GM12878 (cell line): ENCODE measurements around the gene CRYL1. TPM values are rescaled to one million over a fixed set of nuclear protein-coding genes. Genes with fewer than 3 reads are reported as not detected.

Experiments used
- BHLHE40 ChIP-seq, 2 experiments: fragments of 450-650 bp in 1 of 2; IDR thresholded peaks; 2 replicates each; pipeline ENCODE4 v1.6.1; 2011 to 2017; ENCODE audit warnings: low read depth in 2 of 2, borderline replicate concordance in 1 of 2, improper control_type of control experiment in 1 of 2, low read length in 1 of 2, mild to moderate bottlenecking in 1 of 2
- CHD1 ChIP-seq: IDR thresholded peaks from 2 replicates; pipeline ENCODE4 v1.6.1; 2012; ENCODE audit warnings: low read depth, low read length, improper control_type of control experiment
- HDAC6 ChIP-seq: fragments of 200-600 bp; sonication (generic); IDR thresholded peaks from one replicate; pipeline ENCODE4 v1.8.0; 2017; ENCODE audit warnings: antibody characterized with exemption; ENCODE audit not compliant: unreplicated experiment
- IKZF2 ChIP-seq, 2 experiments: fragments of 450-650 bp; IDR thresholded peaks; 2 replicates each; pipeline ENCODE4 v1.6.1; 2017; ENCODE audit warnings: mild to moderate bottlenecking in 2 of 2, moderate library complexity in 2 of 2
- NFYA ChIP-seq: IDR thresholded peaks from 2 replicates; pipeline ENCODE4 v1.6.1; 2011; ENCODE audit warnings: low read depth, mild to moderate bottlenecking, low read length, improper control_type of control experiment, borderline replicate concordance
- NR2C1 ChIP-seq: fragments of 450-650 bp; IDR thresholded peaks from 2 replicates; pipeline ENCODE4 v1.6.1; 2017; ENCODE audit warnings: antibody characterized with exemption, mild to moderate bottlenecking, moderate library complexity
- PAX5 ChIP-seq: IDR thresholded peaks from 2 replicates; pipeline ENCODE4 v1.6.1; 2011; ENCODE audit warnings: low read depth, low read length, borderline replicate concordance
- RAD51 ChIP-seq: fragments of 450-650 bp; IDR thresholded peaks from 2 replicates; pipeline ENCODE4 v1.6.1; 2016; ENCODE audit warnings: moderate library complexity, mild to moderate bottlenecking, inconsistent platforms
- RB1 ChIP-seq: fragments of 450-650 bp; formaldehyde crosslinking; IDR thresholded peaks from 2 replicates; pipeline ENCODE4 v1.6.1; 2017; ENCODE audit warnings: mild to moderate bottlenecking, borderline replicate concordance
- RELA ChIP-seq: fragments of 450-650 bp; IDR thresholded peaks from 2 replicates; pipeline ENCODE4 v1.8.0; 2014; ENCODE audit warnings: borderline replicate concordance; ENCODE audit not compliant: partially characterized antibody
- SMAD5 ChIP-seq: IDR thresholded peaks from 2 replicates; pipeline ENCODE4 v1.6.1; 2016; ENCODE audit warnings: antibody characterized with exemption, low read depth
- TAF1 ChIP-seq: IDR thresholded peaks from 2 replicates; pipeline ENCODE4 v1.6.1; 2011; ENCODE audit warnings: mild to moderate bottlenecking, low read depth, low read length, borderline replicate concordance
- polyA plus RNA-seq, 11 experiments: library from polyadenylated mRNA; depleted of rRNA in 4 of 11; unstranded in 6 of 11; stranded (reverse) in 5 of 11; fragments of >200 nt; fragmentation: Nextera tagmentation in 4 of 11; fragmentation: Illumina TruSeq in 1 of 11; extraction: Ambion mirVana in 4 of 11; extraction: Trizol in 1 of 11; gene quantifications; 1 replicate in 1 of 11; 2 replicates in 10 of 11; pipeline versions ENCODE4 v1.2.1 to v1.2.3, GENCODE V29; 2011 to 2016; ENCODE audit warnings: inconsistent platforms in 2 of 11, missing spikeins in 2 of 11, low read depth in 1 of 11
- total RNA-seq, 4 experiments: library from RNA; depleted of rRNA in 3 of 4; stranded (reverse); fragments of >200 nt in 3 of 4; fragmentation: Illumina TruSeq in 1 of 4; extraction: Trizol in 1 of 4; gene quantifications; 2 replicates each; pipeline versions ENCODE4 v1.2.1 to v1.2.3, GENCODE V29; 2013 to 2021
- TF ChIP-seq, protein P1 (sequence below): fragments of 450-650 bp; IDR thresholded peaks from 2 replicates; pipeline ENCODE4 v1.6.1; 2017; ENCODE audit warnings: mild to moderate bottlenecking, moderate library complexity
- TF ChIP-seq, protein P2 (sequence below): IDR thresholded peaks from 2 replicates; pipeline ENCODE4 v1.6.1; 2011; ENCODE audit warnings: borderline replicate concordance, low read depth, mild to moderate bottlenecking, moderate library complexity, low read length; ENCODE audit not compliant: insufficient read depth, poor library complexity, severe bottlenecking
- TF ChIP-seq, protein P3 (sequence below): fragments of 450-650 bp; IDR thresholded peaks from 2 replicates; pipeline ENCODE4 v1.6.1; 2017; ENCODE audit warnings: low read depth, mild to moderate bottlenecking, moderate library complexity
- TF ChIP-seq, protein P4 (sequence below): IDR thresholded peaks from 2 replicates; pipeline ENCODE4 v1.6.1; 2011; ENCODE audit warnings: low read depth, low read length, improper control_type of control experiment, borderline replicate concordance
- TF ChIP-seq, protein P5 (sequence below): fragments of 450-650 bp; conservative IDR thresholded peaks from 2 replicates; pipeline ENCODE4 v1.6.1; 2017; ENCODE audit warnings: mild to moderate bottlenecking, moderate library complexity

The CRYL1 gene
- total and polyA plus RNA-seq, 10 of the 15 experiments (the other 5 are each of a cell fraction or from before 2014, with no cell fraction given) = 5.5 to 36.7 (median 12.2) TPM

DNA sequence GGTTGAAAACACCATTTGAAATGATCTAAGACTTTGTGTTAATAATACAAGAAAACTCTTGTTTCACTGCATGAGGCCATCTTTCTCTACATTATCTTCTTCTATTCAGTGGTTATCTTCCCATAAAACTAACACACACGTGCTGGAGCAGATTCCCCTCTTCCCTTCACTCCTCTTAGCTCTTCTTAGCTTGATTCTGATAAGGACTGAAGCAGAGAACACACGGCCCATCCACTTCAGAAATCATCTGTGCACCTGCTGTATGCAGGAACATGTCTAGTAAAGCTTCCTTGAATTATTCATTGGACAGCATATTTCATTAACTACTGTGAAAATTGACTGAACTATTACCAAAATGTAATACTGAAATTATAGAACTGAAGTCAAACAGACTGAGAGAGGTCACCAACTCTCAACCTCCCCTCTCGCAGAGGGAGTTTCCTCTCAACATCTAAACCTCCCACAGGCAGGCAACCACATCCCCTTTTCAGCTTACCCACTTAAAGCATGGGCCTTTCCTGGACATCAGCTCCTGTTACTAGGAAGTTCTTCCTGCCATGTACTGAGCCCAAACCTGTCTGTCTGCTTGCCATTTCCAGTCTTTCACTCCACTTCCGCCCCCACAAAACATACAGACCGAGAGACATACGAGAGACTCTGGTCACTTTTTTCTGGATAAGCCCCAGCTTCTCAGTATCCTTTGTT, 113.9 kb downstream of the CRYL1 start (continued):
- TF ChIP-seq, protein P1, sequence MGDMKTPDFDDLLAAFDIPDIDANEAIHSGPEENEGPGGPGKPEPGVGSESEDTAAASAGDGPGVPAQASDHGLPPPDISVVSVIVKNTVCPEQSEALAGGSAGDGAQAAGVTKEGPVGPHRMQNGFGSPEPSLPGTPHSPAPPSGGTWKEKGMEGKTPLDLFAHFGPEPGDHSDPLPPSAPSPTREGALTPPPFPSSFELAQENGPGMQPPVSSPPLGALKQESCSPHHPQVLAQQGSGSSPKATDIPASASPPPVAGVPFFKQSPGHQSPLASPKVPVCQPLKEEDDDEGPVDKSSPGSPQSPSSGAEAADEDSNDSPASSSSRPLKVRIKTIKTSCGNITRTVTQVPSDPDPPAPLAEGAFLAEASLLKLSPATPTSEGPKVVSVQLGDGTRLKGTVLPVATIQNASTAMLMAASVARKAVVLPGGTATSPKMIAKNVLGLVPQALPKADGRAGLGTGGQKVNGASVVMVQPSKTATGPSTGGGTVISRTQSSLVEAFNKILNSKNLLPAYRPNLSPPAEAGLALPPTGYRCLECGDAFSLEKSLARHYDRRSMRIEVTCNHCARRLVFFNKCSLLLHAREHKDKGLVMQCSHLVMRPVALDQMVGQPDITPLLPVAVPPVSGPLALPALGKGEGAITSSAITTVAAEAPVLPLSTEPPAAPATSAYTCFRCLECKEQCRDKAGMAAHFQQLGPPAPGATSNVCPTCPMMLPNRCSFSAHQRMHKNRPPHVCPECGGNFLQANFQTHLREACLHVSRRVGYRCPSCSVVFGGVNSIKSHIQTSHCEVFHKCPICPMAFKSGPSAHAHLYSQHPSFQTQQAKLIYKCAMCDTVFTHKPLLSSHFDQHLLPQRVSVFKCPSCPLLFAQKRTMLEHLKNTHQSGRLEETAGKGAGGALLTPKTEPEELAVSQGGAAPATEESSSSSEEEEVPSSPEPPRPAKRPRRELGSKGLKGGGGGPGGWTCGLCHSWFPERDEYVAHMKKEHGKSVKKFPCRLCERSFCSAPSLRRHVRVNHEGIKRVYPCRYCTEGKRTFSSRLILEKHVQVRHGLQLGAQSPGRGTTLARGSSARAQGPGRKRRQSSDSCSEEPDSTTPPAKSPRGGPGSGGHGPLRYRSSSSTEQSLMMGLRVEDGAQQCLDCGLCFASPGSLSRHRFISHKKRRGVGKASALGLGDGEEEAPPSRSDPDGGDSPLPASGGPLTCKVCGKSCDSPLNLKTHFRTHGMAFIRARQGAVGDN = no peak
- TF ChIP-seq, protein P2, sequence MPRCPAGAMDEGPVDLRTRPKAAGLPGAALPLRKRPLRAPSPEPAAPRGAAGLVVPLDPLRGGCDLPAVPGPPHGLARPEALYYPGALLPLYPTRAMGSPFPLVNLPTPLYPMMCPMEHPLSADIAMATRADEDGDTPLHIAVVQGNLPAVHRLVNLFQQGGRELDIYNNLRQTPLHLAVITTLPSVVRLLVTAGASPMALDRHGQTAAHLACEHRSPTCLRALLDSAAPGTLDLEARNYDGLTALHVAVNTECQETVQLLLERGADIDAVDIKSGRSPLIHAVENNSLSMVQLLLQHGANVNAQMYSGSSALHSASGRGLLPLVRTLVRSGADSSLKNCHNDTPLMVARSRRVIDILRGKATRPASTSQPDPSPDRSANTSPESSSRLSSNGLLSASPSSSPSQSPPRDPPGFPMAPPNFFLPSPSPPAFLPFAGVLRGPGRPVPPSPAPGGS = no peak
- TF ChIP-seq HDAC6 (no peak), RAD51 (no peak), NR2C1 (no peak), CHD1 (no peak), TAF1 (no peak), RB1 (no peak), SMAD5 (no peak), NFYA (no peak), BHLHE40 (IDR thresholded peaks at IDR 0.05; ENCODE audit: borderline replicate concordance in 1 of 2, low read depth in 2 of 2, low read length in 1 of 2) (0 out of 4 replicates have a peak, but pooled peaks of 1 of the 2 experiments have one; percentile 8), PAX5 (peak; percentile 77; the same call in 1 of the 2 replicates), IKZF2 (IDR thresholded peaks at IDR 0.05) (peak; percentile 89 to 91), RELA (no peak)
- TF ChIP-seq, protein P3, sequence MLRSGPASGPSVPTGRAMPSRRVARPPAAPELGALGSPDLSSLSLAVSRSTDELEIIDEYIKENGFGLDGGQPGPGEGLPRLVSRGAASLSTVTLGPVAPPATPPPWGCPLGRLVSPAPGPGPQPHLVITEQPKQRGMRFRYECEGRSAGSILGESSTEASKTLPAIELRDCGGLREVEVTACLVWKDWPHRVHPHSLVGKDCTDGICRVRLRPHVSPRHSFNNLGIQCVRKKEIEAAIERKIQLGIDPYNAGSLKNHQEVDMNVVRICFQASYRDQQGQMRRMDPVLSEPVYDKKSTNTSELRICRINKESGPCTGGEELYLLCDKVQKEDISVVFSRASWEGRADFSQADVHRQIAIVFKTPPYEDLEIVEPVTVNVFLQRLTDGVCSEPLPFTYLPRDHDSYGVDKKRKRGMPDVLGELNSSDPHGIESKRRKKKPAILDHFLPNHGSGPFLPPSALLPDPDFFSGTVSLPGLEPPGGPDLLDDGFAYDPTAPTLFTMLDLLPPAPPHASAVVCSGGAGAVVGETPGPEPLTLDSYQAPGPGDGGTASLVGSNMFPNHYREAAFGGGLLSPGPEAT = peak; percentile 91
- TF ChIP-seq, protein P4, sequence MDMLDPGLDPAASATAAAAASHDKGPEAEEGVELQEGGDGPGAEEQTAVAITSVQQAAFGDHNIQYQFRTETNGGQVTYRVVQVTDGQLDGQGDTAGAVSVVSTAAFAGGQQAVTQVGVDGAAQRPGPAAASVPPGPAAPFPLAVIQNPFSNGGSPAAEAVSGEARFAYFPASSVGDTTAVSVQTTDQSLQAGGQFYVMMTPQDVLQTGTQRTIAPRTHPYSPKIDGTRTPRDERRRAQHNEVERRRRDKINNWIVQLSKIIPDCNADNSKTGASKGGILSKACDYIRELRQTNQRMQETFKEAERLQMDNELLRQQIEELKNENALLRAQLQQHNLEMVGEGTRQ = no peak
- TF ChIP-seq, protein P5, sequence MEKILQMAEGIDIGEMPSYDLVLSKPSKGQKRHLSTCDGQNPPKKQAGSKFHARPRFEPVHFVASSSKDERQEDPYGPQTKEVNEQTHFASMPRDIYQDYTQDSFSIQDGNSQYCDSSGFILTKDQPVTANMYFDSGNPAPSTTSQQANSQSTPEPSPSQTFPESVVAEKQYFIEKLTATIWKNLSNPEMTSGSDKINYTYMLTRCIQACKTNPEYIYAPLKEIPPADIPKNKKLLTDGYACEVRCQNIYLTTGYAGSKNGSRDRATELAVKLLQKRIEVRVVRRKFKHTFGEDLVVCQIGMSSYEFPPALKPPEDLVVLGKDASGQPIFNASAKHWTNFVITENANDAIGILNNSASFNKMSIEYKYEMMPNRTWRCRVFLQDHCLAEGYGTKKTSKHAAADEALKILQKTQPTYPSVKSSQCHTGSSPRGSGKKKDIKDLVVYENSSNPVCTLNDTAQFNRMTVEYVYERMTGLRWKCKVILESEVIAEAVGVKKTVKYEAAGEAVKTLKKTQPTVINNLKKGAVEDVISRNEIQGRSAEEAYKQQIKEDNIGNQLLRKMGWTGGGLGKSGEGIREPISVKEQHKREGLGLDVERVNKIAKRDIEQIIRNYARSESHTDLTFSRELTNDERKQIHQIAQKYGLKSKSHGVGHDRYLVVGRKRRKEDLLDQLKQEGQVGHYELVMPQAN = no peak
